ENCODE data around the gene SLC5A2. TPM values are rescaled to one million over a fixed set of nuclear protein-coding genes. Genes with fewer than 3 reads are reported as not detected.

The SLC5A2 gene
- total RNA-seq, 1 donor from 2014 or later = not detected

- ATAC-seq = peak; percentile 87
- peak; percentile 98 for DNase-seq
- intact Hi-C loops (cut with micrococcal nuclease) = no loop called here
These were observed 23.9 kb upstream of the SLC5A2 start, which contains the start of gene ARMC5 for GRCh38 chr16:31458844-31459686. ARMC5 (plus strand) TSS chr16:31459501; CDS start chr16:31459525, 24 bp downstream.

DNA sequence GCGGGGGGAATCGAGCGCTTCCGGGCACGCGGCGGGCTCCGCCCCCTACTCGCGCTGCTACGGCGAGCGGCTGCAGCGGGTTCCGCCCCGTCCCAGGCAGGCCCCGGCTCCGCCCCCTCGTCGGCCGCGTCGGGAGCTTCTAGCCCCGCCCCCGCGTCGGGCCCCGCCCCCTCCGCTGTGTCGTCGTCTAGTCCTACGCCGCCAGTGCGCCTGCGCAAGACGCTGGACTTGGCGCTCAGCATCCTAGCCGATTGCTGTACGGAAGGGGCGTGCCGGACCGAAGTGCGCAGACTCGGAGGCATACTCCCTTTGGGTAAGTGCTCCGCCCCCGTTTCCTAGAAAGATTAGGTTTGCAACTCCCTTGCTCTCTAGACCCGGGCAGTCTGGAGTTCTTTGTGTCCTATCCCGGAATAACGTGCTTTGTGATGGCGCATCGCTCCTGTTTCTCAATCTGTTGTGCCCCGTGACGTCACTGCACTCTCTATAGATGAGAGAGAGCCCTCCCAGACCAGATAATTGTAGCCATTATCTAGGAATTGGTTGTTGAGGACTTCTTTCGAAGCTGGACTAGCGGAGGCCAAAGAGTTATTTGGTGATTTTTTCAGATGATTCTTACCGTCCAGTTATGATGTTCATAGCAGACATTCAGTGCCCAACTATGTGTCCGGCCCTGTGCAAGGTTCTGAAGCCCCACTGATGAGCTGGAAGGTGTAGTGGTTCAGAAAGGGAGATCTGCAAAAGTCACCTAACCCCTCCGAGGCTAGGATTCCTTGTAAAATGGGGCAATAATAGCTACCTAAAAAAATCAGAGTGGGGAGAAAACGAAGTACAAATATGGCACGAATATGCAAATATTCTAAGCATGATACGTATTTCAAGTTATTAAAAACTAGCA, 23.0 kb upstream of the SLC5A2 start:
- peak; percentile 100 for DNase-seq
- ATAC-seq = peak; percentile 88
- intact Hi-C loops (cut with micrococcal nuclease) = loop anchor here (10.0 kb wide), 1 partner anchor 415 kb away; the partner anchor contains the start of gene ZNF267

DNA sequence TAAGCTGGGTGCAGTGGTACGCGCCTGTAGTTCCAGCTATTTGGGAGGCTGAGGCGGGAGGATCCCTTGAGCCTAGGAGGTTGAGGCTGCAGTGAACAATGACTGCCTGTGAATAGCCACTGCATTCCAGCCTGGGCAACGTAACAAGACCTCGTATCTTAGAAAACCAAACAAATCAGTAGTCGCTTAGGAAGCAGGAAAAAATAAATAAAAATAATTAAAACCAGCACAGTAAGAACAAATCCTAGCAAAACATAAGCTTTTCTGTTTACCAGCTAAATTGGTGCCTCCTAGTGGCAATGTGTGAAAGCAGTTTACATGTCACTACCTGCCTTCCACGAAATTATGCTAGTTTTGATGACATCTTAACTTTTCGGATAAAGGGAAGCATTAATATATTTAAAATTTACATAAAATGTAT, 22.3 kb upstream of the SLC5A2 start:
- no peak for ATAC-seq
- intact Hi-C loops (cut with micrococcal nuclease) = loop anchor here (10.0 kb wide), 1 partner anchor 414 kb away; the partner anchor contains the start of gene ZNF267
- DNase-seq = no peak

DNA sequence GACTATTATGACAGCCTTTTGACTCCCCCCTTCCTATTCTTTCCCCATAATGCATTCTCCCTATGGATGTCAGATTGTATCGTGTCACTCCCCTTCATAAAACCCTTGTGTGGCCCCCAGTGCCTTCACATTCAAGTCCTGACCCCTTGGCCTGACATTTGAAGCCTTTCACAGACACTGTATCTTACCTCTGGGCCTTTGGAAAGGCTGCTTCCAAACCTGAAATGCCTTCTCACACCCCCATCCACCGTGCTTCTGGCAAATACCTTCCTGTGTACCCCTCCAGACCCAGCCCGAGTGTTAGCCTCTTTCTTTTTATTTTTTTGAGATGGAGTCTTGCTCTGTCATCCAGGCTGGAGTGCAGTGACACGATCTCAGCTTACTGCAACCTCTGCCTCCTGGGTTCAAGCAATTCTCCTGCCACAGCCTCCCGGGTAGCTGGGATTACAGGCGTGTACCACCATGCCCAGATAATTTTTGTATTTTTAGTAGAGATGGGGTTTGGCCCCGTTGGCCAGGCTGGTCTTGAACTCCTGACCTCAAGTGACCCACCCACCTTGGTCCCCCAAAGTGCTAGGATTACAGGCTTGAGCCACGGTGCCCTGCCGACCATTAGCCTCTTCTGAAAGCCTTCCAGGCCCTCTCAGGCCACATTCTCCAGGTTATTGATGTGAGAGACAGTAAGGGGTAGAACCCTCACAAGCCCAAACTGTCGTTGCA, 21.6 kb upstream of the SLC5A2 start:
- DNase-seq = no peak
- ATAC-seq = no peak
- intact Hi-C loops (cut with micrococcal nuclease) = loop anchor here (10.0 kb wide), 1 partner anchor 413 kb away; the partner anchor contains the start of gene ZNF267

DNA sequence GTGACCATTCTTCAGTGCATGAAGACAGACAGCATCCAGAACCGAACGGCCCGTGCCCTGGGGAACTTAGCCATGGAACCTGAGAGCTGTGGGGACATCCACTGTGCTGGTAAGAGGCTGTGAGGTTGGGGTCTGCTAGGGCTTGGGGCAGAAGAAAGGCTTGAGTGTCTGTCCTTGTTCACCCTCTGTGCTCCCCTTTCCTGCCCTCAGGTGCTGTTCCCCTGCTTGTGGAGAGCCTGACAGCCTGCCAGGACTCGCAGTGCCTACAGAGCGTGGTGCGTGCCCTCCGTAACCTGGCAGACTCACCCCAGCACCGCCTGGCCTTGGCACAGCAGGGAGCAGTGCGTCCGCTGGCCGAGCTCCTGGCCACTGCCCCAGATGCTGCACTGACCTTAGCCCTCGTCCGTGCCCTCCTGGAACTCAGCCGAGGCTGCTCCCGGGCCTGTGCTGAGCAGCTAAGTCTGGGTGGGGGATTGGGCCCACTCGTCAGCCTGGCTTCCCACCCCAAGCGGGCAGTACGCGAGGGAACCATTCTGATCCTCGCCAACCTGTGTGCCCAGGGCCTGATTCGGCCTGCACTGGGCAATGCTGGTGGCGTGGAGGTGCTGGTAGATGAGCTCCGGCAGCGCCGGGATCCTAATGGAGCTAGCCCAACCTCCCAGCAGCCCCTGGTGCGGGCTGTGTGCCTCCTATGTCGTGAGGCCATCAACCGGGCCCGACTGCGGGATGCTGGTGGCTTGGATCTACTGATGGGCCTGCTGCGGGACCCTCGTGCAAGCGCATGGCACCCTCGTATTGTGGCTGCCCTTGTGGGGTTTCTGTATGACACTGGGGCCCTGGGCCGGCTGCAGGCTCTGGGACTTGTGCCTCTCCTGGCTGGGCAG, 20.8 kb upstream of the SLC5A2 start:
- ATAC-seq = no peak
- no peak for DNase-seq
- intact Hi-C loops (cut with micrococcal nuclease) = loop anchor here (10.0 kb wide), 1 partner anchor 413 kb away; the partner anchor contains the start of gene ZNF267

DNA sequence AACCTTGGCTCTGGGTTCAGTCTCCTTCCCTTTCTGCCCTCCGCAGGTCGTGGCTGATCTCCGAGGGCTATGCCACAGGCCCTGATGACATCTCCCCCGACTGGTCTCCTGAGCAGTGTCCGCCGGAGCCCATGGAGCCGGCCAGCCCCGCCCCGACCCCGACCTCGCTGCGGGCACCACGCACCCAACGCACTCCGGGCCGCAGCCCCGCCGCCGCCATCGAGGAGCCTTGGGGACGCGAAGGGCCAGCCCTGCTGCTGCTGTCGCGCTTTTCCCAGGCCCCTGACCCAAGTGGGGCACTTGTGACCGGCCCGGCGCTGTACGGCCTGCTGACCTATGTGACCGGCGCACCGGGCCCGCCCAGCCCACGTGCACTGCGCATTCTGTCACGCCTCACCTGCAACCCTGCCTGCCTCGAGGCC, 18.6 kb upstream of the SLC5A2 start:
- no peak for ATAC-seq
- no peak for DNase-seq
- intact Hi-C loops (cut with micrococcal nuclease) = loop anchor here (10.0 kb wide), 1 partner anchor 410 kb away; the partner anchor contains the start of gene ZNF267

- DNase-seq = no peak
These were observed 18.1 kb upstream of the SLC5A2 start for GRCh38 chr16:31464781-31465260.

GRCh38 chr16:31465788-31466370, 17.0 kb upstream of the SLC5A2 start:
- DNase-seq (no peak), ATAC-seq (no peak)
- intact Hi-C loops (cut with micrococcal nuclease) = loop anchor here (10.0 kb wide), 1 partner anchor 409 kb away; the partner anchor contains the start of gene ZNF267

More at GRCh38 chr16:31464781-31465260, 18.1 kb upstream of the SLC5A2 start:
- intact Hi-C loops (cut with micrococcal nuclease) = loop anchor here (10.0 kb wide), 1 partner anchor 410 kb away; the partner anchor contains the start of gene ZNF267
- no peak for ATAC-seq

- intact Hi-C loops (cut with micrococcal nuclease) = loop anchor here (10.0 kb wide), 1 partner anchor 408 kb away; the partner anchor contains the start of gene ZNF267
- DNase-seq (no peak), ATAC-seq (no peak)
These were observed 16.5 kb upstream of the SLC5A2 start for GRCh38 chr16:31466381-31466841.

GRCh38 chr16:31467151-31467773, 15.7 kb upstream of the SLC5A2 start:
- ATAC-seq (no peak), DNase-seq (no peak)
- intact Hi-C loops (cut with micrococcal nuclease) = loop anchor here (10.0 kb wide), 1 partner anchor 408 kb away; the partner anchor contains the start of gene ZNF267

DNA sequence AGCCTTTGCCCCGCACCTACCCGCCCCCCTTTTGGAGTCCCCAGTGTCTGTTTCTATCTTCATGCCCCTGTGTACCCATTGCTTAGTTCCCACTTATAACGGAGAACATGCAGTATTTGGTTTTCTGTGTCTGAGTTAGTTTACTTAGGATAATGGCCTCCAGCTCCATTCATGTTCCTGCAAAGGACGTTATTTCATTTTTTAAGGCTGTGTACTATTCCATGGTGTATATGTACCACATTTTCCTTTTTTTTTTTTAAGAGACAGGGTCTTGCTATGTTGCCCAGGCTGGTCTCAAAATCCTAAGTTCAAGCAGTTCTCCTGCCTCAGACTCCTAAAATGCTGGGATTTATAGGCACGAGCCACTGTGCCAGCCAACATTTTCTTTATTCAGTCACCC, 15.1 kb upstream of the SLC5A2 start:
- DNase-seq = no peak
- intact Hi-C loops (cut with micrococcal nuclease) = loop anchor here (10.0 kb wide), 1 partner anchor 407 kb away; the partner anchor contains the start of gene ZNF267
- ATAC-seq = no peak

DNA sequence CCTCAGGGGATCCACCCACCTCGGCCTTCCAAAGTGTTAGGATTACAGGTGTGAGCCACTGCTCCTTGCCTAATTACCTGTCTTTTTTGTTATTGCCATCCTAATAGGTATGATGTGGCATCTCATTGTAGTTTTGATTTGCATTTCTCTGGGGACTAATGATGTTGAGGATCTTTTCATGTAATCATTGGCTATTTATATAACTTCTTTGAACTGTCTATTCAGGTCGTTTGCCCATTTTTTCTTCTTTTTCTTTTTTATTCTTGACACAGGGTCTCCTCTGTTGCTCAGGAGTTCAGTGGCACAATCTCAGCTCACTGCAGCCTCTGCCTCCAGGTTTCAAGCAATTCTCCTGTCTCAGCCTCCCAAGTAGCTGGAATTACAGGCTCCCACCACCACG, 12.3 kb upstream of the SLC5A2 start:
- DNase-seq (no peak), ATAC-seq (no peak)
- intact Hi-C loops (cut with micrococcal nuclease) = no loop called here

DNA sequence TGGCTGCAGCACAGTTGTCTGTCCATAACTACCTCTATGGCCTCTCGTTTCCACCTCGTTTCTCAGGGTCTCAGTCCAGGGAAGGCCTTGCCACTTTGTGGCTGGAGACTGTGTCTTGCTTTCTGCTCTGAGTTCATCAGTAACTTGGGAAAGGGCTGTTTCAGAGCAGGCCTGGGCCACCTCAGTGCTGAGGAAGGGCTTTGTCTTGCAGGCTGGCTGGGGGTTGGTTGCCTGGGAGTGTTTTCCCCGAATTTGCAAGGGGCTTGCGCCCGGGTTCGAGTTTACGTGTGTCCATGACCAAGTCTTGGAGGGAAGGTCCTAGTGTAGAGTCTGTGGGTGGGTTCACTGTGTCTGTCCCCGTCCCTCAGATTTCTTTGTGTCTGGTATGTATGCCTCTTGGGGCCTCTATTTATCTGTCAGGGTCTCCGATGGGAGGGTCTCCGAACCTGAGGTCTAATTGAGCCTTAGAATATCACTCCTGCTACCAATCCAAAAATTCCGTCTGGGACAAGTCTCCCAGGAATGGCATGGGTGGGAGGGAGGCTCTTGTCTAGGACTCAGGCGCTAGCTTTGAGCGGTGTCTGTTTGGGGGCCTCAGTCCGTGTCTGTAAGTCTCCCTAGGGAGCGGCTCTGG, 11.6 kb upstream of the SLC5A2 start:
- intact Hi-C loops (cut with micrococcal nuclease) = no loop called here
- DNase-seq = no peak
- ATAC-seq = no peak

DNA sequence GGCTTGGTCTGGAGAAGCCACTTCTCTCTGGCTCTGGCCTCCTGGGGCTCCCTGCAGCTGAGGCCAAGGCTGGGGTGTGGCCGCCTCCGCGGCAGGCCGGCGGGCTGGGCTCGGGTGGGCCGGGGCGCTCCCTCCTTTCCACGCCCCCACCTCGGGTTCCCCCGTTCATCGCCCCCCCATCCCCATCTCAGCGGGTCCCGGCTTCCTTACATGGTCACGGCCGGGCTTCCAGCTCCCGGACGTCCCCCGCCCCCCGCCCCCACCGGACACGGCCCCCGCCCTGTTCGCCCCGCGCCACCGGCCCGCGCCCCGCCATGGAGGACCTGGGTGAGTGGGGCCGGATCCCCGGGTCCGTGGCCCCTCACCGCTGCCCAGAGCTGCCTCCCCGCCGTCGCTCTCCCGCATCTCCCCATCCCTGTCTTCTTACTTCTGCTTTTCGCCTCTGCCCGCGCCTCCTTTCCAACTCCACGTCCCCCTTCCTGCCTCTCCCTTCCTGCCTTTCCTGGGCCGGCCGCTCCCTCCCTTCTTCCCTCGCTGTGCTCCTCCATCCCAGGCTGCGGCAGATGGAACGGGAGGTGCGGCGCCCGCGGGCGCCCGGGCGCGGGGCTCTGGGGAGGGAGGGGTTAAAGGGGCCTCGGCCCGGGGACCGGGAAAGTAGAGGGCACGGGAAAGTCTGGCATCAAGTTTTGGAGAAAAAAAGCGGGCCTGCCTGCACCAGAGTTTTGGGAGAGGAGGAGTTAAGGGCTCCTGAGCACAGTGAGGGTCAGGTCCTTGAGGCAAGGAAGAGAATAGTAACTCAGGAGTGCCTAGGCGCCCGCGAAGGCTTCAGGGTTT, 10.8 kb upstream of the SLC5A2 start, which contains the start of gene TGFB1I1:
Gene TGFB1I1 (plus strand): TSS at position 278 of the 834 bp plus-strand sequence. CDS start 37 bp downstream, at position 315.
- ATAC-seq (peak; percentile 77), DNase-seq (peak; percentile 85)
- intact Hi-C loops (cut with micrococcal nuclease) = no loop called here

DNA sequence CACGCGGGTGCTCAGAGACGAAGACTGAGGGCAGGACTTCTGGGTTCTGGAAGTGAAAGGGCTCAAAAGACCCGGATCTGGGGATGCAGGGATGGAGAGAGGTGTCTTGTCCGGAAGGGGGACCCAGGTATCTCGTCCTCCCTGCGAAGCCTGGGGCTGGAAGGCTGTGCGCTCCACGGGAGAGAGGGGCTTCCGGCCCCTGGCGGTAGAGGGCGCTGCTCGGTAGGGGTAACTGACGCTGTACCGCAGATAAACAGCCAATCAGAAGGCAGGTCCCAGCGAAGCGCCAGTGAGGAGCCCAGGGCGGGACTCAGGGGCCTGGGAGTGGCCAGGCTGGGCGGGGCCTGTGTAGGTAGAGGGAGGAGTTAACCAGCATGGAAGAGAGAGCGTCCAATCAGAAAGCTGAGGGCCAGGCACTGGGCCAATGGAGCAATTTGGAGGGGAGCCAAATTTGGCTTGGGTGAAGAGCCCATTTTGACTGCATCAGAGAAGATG, 10.2 kb upstream of the SLC5A2 start:
- DNase-seq (peak; percentile 91), ATAC-seq (peak; percentile 90)
- intact Hi-C loops (cut with micrococcal nuclease) = no loop called here
